IMR-90 (cell line): ENCODE results near the gene NRCAM. TPM values are rescaled to one million over a fixed set of nuclear protein-coding genes. Genes with fewer than 3 reads are reported as not detected.

Experiments used
- ATAC-seq: fragments of 200-7000 bp; cut with Tn5 transposase; 2 replicates; pipeline ENCODE4 v1.9.1; 2020; ENCODE audit warnings: low read depth, mild to moderate bottlenecking, moderate library complexity
- BruUV-seq: library from RNA; stranded (reverse); fragments of 400-500 nt; replicated peaks from 2 replicates; lab custom pipeline; 2021; lab: Mats Ljungman, UMichigan
- CTCF ChIA-PET: fragments of 300-600 bp; formaldehyde crosslinking; extraction: SDS; loops from one replicate; lab custom pipeline; 2021; ENCODE audit warnings: antibody characterized with exemption; lab: Yijun Ruan, JAX
- POLR2A ChIA-PET: fragments of 300-600 bp; sonication (Branson Sonifier 250); formaldehyde crosslinking; loops from one replicate; lab custom pipeline; 2022; ENCODE audit warnings: antibody characterized with exemption; ENCODE audit not compliant: unreplicated experiment; lab: Charles Lee
- DNase-seq: peaks from one replicate; pipeline ENCODE4 v3.0.0; 2013
- H2AFZ ChIP-seq: replicated peaks from 2 replicates; pipeline ENCODE3; 2013; ENCODE audit warnings: low read length, mild to moderate bottlenecking; ENCODE audit not compliant: poor library complexity
- H2AK5ac ChIP-seq: 2 replicates; pipeline ENCODE4 v1.6.1; 2013; ENCODE audit warnings: low read depth, low read length, inconsistent platforms
- H2AK9ac ChIP-seq: replicated peaks from 2 replicates; pipeline ENCODE3; 2013; ENCODE audit warnings: mild to moderate bottlenecking, low read depth, low read length, moderate library complexity; ENCODE audit not compliant: poor library complexity
- H2BK120ac ChIP-seq: 2 replicates; pipeline ENCODE4 v1.6.1; 2013; ENCODE audit warnings: low read depth, low read length, inconsistent platforms
- H2BK15ac ChIP-seq: 3 replicates; pipeline ENCODE4 v1.6.1; 2013; ENCODE audit warnings: low read depth, low read length, inconsistent platforms
- H2BK20ac ChIP-seq: 2 replicates; pipeline ENCODE4 v1.6.1; 2013; ENCODE audit warnings: low read depth, mild to moderate bottlenecking, inconsistent platforms, low read length, moderate library complexity
- H2BK5ac ChIP-seq: 2 replicates; pipeline ENCODE4 v1.6.1; 2013; ENCODE audit warnings: mild to moderate bottlenecking, low read depth, low read length, inconsistent platforms; ENCODE audit not compliant: poor library complexity, severe bottlenecking
- H3K14ac ChIP-seq: replicated peaks from 2 replicates; pipeline ENCODE4 v1.6.1; 2013; ENCODE audit warnings: low read depth, low read length, inconsistent platforms
- H3K18ac ChIP-seq: 2 replicates; pipeline ENCODE4 v1.6.1; 2013; ENCODE audit warnings: low read depth, low read length, control low read depth
- H3K23ac ChIP-seq: 2 replicates; pipeline ENCODE4 v1.6.1; 2013; ENCODE audit warnings: low read depth, low read length, inconsistent platforms
- H3K27ac ChIP-seq: 2 replicates; pipeline ENCODE4 v1.5.1; 2013; ENCODE audit warnings: mild to moderate bottlenecking, control low read depth, low read length; ENCODE audit not compliant: insufficient read depth
- H3K27me3 ChIP-seq: 2 replicates; pipeline ENCODE4 v1.6.1; 2013; ENCODE audit warnings: low read length; ENCODE audit not compliant: control insufficient read depth, insufficient read depth
- H3K36me3 ChIP-seq: 2 replicates; pipeline ENCODE4 v1.6.1; 2013; ENCODE audit warnings: low read length, mixed read lengths; ENCODE audit not compliant: control insufficient read depth, insufficient read depth
- H3K4ac ChIP-seq: 2 replicates; pipeline ENCODE4 v1.6.1; 2013; ENCODE audit warnings: low read depth, low read length, inconsistent platforms
- H3K4me1 ChIP-seq: 2 replicates; pipeline ENCODE4 v1.6.1; 2013; ENCODE audit warnings: low read length, mixed read lengths; ENCODE audit not compliant: control insufficient read depth, insufficient read depth
- H3K4me2 ChIP-seq: 2 replicates; pipeline ENCODE4 v1.6.1; 2013; ENCODE audit warnings: low read depth, mild to moderate bottlenecking, control low read depth, low read length, moderate library complexity
- H3K4me3 ChIP-seq: 2 replicates; pipeline ENCODE4 v1.5.1; 2013; ENCODE audit warnings: low read depth, mild to moderate bottlenecking, control low read depth, low read length, moderate library complexity; ENCODE audit not compliant: insufficient read depth
- H3K56ac ChIP-seq: 2 replicates; pipeline ENCODE4 v1.6.1; 2013; ENCODE audit warnings: low read length, inconsistent platforms; ENCODE audit not compliant: insufficient read depth; ENCODE audit errors: extremely low read depth
- H3K79me1 ChIP-seq, 2 experiments: 2 replicates each; pipeline ENCODE4 v1.6.1; 2013; ENCODE audit warnings: low read length in 2 of 2, inconsistent platforms in 1 of 2, low read depth in 1 of 2
- H3K9ac ChIP-seq: 2 replicates; pipeline ENCODE4 v1.6.1; 2013; ENCODE audit warnings: low read depth, low read length, control low read depth
- H3K9me1 ChIP-seq: 2 replicates; pipeline ENCODE4 v1.6.1; 2013; ENCODE audit warnings: low read length, inconsistent platforms; ENCODE audit not compliant: insufficient read depth
- H3K9me3 ChIP-seq: 2 replicates; pipeline ENCODE4 v1.6.1; 2013; ENCODE audit warnings: low read length; ENCODE audit not compliant: control insufficient read depth, insufficient read depth
- H4K20me1 ChIP-seq: 2 replicates; pipeline ENCODE4 v1.6.1; 2013; ENCODE audit warnings: low read length, inconsistent platforms; ENCODE audit not compliant: insufficient read depth
- H4K5ac ChIP-seq: 2 replicates; pipeline ENCODE4 v1.6.1; 2013; ENCODE audit warnings: mild to moderate bottlenecking, low read depth, low read length, control low read depth
- H4K8ac ChIP-seq, 2 experiments: 2 replicates each; pipeline ENCODE4 v1.6.1; 2013; ENCODE audit warnings: low read depth in 2 of 2, low read length in 2 of 2, control low read depth in 1 of 2, inconsistent platforms in 1 of 2
- H4K91ac ChIP-seq: 2 replicates; pipeline ENCODE4 v1.6.1; 2013; ENCODE audit warnings: low read depth, low read length, inconsistent platforms; ENCODE audit not compliant: insufficient read depth
- CHD1 ChIP-seq: IDR thresholded peaks from 2 replicates; pipeline ENCODE4 v1.6.1; 2012; ENCODE audit warnings: low read depth, low read length, improper control_type of control experiment
- POLR2A ChIP-seq: IDR thresholded peaks from 2 replicates; pipeline ENCODE4 v1.6.1; 2012; ENCODE audit warnings: mild to moderate bottlenecking, low read depth, low read length
- RAD21 ChIP-seq: IDR thresholded peaks from 2 replicates; pipeline ENCODE4 v1.6.1; 2012; ENCODE audit warnings: low read length, improper control_type of control experiment
- RCOR1 ChIP-seq: IDR thresholded peaks from 2 replicates; pipeline ENCODE4 v1.6.1; 2012; ENCODE audit warnings: mild to moderate bottlenecking, low read length, improper control_type of control experiment; ENCODE audit not compliant: insufficient replicate concordance
- RFX5 ChIP-seq: IDR thresholded peaks from 2 replicates; pipeline ENCODE4 v1.8.0; 2012; ENCODE audit warnings: low read depth, mild to moderate bottlenecking, low read length, moderate library complexity
- WGBS, 2 experiments: methylation state at CpG; one replicate each; pipeline versions ENCODE4 v1.1.5 to v1.1.7; 2013; ENCODE audit warnings: missing lambda C conversion rate in 2 of 2; ENCODE audit not compliant: insufficient read length in 1 of 2; ENCODE audit errors: extremely low coverage in 2 of 2; 5-methylcytosine and 5-hydroxymethylcytosine counted together
- dilution Hi-C: fragments of 300-500 bp; cut with HindIII; formaldehyde crosslinking; loops from one replicate; pipeline ENCODE4 v1.14.3; 2018; ENCODE audit warnings: low sequenced_read_pairs; ENCODE audit not compliant: unreplicated experiment
- in situ Hi-C: fragments of 300-500 bp; cut with MboI; formaldehyde crosslinking; loops from 3 replicates; pipeline ENCODE4 v1.14.3; 2019; ENCODE audit warnings: low sequenced_read_pairs, inconsistent platforms, mixed read lengths
- intact Hi-C: fragments of 100-400 bp; cut with micrococcal nuclease; formaldehyde crosslinking; loops from 2 replicates; pipeline ENCODE4 v1.10.0; 2022
- polyA plus RNA-seq, 3 experiments: library from polyadenylated mRNA; depleted of rRNA; stranded (reverse); fragments of >200 nt; gene quantifications; 2 replicates each; pipeline ENCODE4 v1.2.3, GENCODE V29; 2012; ENCODE audit warnings: low replicate concordance in 1 of 3
- total RNA-seq: library from RNA; depleted of rRNA; stranded (reverse); fragments of >200 nt; gene quantifications from 2 replicates; pipeline ENCODE4 v1.2.3, GENCODE V29; 2012
- TF ChIP-seq, protein P1 (sequence below): fragments of 150-350 bp; IDR thresholded peaks from 2 replicates; pipeline ENCODE4 v1.6.1; 2017; ENCODE audit warnings: mild to moderate bottlenecking, antibody characterized with exemption, low read length, low read depth

The NRCAM gene
- total and polyA plus RNA-seq, 2 of the 4 experiments (the other 2 are of a cell fraction): 0.46 to 1.1 TPM

DNA sequence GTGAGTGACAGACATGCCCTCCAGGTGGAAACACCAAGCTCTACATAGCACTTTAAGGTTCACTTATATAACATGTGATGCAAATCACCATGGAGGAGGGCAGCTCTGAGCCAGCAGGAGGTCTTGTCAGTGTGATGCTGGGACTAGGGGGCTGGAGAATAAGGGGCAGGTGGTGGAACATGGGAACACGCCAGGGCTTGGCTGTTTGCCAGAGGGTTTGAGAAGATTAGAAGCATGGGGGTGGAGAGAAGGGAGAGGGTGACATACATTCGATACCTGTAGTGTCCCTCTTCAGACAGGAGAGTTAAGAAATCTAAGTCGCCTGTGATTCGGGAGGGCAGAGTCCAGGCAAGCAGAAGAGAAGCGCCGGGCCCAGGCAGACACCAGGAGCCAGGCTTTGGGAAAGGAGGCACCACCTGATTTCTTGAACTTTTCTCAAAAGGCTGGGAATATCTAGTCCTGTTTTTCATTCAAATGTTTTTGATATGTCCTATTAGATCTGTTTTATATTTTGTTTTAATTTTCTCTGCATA, 309.1 kb downstream of the NRCAM start:
- TF ChIP-seq CHD1 (no peak), RAD21 (no peak), POLR2A (no peak), RFX5 (no peak), RCOR1 (no peak)
- TF ChIP-seq, protein P1, sequence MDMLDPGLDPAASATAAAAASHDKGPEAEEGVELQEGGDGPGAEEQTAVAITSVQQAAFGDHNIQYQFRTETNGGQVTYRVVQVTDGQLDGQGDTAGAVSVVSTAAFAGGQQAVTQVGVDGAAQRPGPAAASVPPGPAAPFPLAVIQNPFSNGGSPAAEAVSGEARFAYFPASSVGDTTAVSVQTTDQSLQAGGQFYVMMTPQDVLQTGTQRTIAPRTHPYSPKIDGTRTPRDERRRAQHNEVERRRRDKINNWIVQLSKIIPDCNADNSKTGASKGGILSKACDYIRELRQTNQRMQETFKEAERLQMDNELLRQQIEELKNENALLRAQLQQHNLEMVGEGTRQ: no peak
- H3K27me3 ChIP-seq: no peaks in the 10 kb centered on the region
- no peak overlapping the region for H3K4me3 ChIP-seq
- H3K23ac ChIP-seq: no peak overlapping the region
- ChIA-PET CTCF (interaction anchor here (0.7 kb wide), 2 partner anchors 148 to 165 kb away, joined by 3 read pairs; no protein-coding TSS in a partner anchor), POLR2A (no interaction called here)
- no peak overlapping the region for H3K14ac ChIP-seq
- H3K4ac ChIP-seq: no peak overlapping the region; the same call in 1 of the 2 replicates
- H2AFZ ChIP-seq: no peak overlapping the region
- peak overlapping the region; percentile 0; the same call in 1 of the 3 replicates for H2BK15ac ChIP-seq
- no peaks in the 10 kb centered on the region for H3K9me3 ChIP-seq
- H2BK120ac ChIP-seq: no peak overlapping the region
- WGBS, 2 experiments: 100% methylated on average over 3 of the region's 6 CpGs; no CpG with 5 or more reads in 1 of the 2 experiments
- dilution Hi-C loops: loop anchor here (25.0 kb wide), 1 partner anchor 135 kb away; the partner anchor contains the start of gene LAMB1
- no peak overlapping the region for H2AK9ac ChIP-seq
- ATAC-seq (no peak), DNase-seq (no peak)
- H3K36me3 ChIP-seq: no peaks in the 10 kb centered on the region; the same call in 1 of the 2 replicates
- no peaks in the 10 kb centered on the region for H3K9me1 ChIP-seq
- no peak overlapping the region for H3K4me2 ChIP-seq
- in situ Hi-C loops: loop anchor here (25.0 kb wide), 1 partner anchor 410 kb away; the partner anchor contains the start of gene CBLL1
- H2BK5ac ChIP-seq: no peak overlapping the region
- H2BK20ac ChIP-seq: no peak overlapping the region
- H3K27ac ChIP-seq: no peak overlapping the region
- H4K91ac ChIP-seq: no peak overlapping the region
- no peak overlapping the region for H3K9ac ChIP-seq
- H3K56ac ChIP-seq: no peak overlapping the region
- no peak overlapping the region for H3K18ac ChIP-seq
- BruUV-seq: no TSS peak
- H3K4me1 ChIP-seq: peaks cover 2% of the 10 kb centered on the region; the same call in 1 of the 2 replicates
- H4K5ac ChIP-seq: no peak overlapping the region
- no peak overlapping the region for H4K8ac ChIP-seq
- no peaks in the 10 kb centered on the region for H3K79me1 ChIP-seq
- intact Hi-C loops: loop anchor here (5.0 kb wide), 3 partner anchors 165 to 685 kb away; partner anchors contain the start of gene CBLL1
- no peaks in the 10 kb centered on the region for H4K20me1 ChIP-seq
- no peak overlapping the region for H2AK5ac ChIP-seq
